Natural killer cell treated with Interleukin-12 subunit alpha and Interleukin-12 subunit beta and Interleukin-15 and Interleukin-18, amount 100 ng/mL, for 72 hours (primary cell): ENCODE results near the gene LYSMD4. TPM values are rescaled to one million over a fixed set of nuclear protein-coding genes. Genes with fewer than 3 reads are reported as not detected.
"Not testable (repeated sequence)": the region's sequence is repeated elsewhere in the genome, so short reads cannot be mapped to it uniquely, and the experiment has no call there.

Source experiments
- ATAC-seq, 2 donors: fragments of 150-1000 bp; cut with Tn5 transposase in 1 of 2; sonication (Bioruptor Pico), chemical (Tn5 transposase) in 1 of 2; 2 replicates each; pipeline ENCODE4 v1.10.0; 2021
- DNase-seq: peaks from one replicate; pipeline ENCODE4 v3.0.0; 2022; ENCODE audit warnings: low spot score
- H3K27ac Mint-ChIP-seq, 2 donors: 1 replicate in 1 of 2; 2 replicates in 1 of 2; pipeline ENCODE4 v1.8.0; 2022; ENCODE audit warnings: mixed read lengths in 2 of 2, mild to moderate bottlenecking in 1 of 2, moderate library complexity in 1 of 2
- H3K27me3 Mint-ChIP-seq, 2 donors: 1 replicate in 1 of 2; 2 replicates in 1 of 2; pipeline ENCODE4 v1.8.0; 2022; ENCODE audit warnings: mixed read lengths in 2 of 2
- H3K36me3 Mint-ChIP-seq: one replicate; pipeline ENCODE4 v1.8.0; 2022; ENCODE audit warnings: mixed read lengths
- H3K4me1 Mint-ChIP-seq, 2 donors: 1 replicate in 1 of 2; 2 replicates in 1 of 2; pipeline ENCODE4 v1.8.0; 2022; ENCODE audit warnings: low read depth in 2 of 2, mixed read lengths in 2 of 2, mild to moderate bottlenecking in 1 of 2
- H3K4me3 Mint-ChIP-seq: one replicate; pipeline ENCODE4 v1.8.0; 2022; ENCODE audit warnings: mixed read lengths
- H3K9me3 Mint-ChIP-seq: 2 replicates; pipeline ENCODE4 v1.8.0; 2022; ENCODE audit warnings: mixed read lengths
- total RNA-seq, 2 donors: library from RNA; stranded (reverse); gene quantifications; one replicate each; pipeline ENCODE4 v1.2.3, GENCODE V29; 2022

Gene LYSMD4
- total RNA-seq, 2 donors from 2014 or later: 10.6 to 10.8 TPM

GRCh38 chr15:99738021-99738847 is 5.0 kb upstream of the LYSMD4 start:
- H3K27me3 Mint-ChIP-seq: no peaks in the 10 kb centered on the region
- no peak for ATAC-seq
- no peak overlapping the region for H3K4me3 Mint-ChIP-seq
- H3K9me3 Mint-ChIP-seq: no peaks in the 10 kb centered on the region
- H3K4me1 Mint-ChIP-seq: peaks cover 4% of the 10 kb centered on the region in 2 donors
- no peak for DNase-seq
- H3K36me3 Mint-ChIP-seq: no peaks in the 10 kb centered on the region
- no peak overlapping the region for H3K27ac Mint-ChIP-seq

- no peak for DNase-seq
- H3K9me3 Mint-ChIP-seq: no peaks in the 10 kb centered on the region
- peaks cover 4% of the 10 kb centered on the region in 2 donors for H3K4me1 Mint-ChIP-seq
- H3K36me3 Mint-ChIP-seq: no peaks in the 10 kb centered on the region
- no peak for ATAC-seq
- H3K27me3 Mint-ChIP-seq: no peaks in the 10 kb centered on the region
- H3K27ac Mint-ChIP-seq: no peak overlapping the region
- no peak overlapping the region for H3K4me3 Mint-ChIP-seq
Observed at GRCh38 chr15:99736702-99737101, 3.5 kb upstream of the LYSMD4 start.

GRCh38 chr15:99735868-99736267 is 2.6 kb upstream of the LYSMD4 start:
- Mint-ChIP-seq H3K4me3 (no peak overlapping the region), H3K9me3 (no peaks in the 10 kb centered on the region), H3K4me1 (peaks cover 4 to 7% of the 10 kb centered on the region in 2 donors), H3K27me3 (no peaks in the 10 kb centered on the region), H3K27ac (no peak overlapping the region), H3K36me3 (no peaks in the 10 kb centered on the region)
- ATAC-seq: no peak
- DNase-seq: no peak

- Mint-ChIP-seq H3K27ac (peak overlapping the region in 1 of 2 donors; percentile 29), H3K9me3 (no peaks in the 10 kb centered on the region), H3K4me3 (peak overlapping the region; percentile 25), H3K27me3 (no peaks in the 10 kb centered on the region), H3K4me1 (peaks cover 4 to 10% of the 10 kb centered on the region in 2 donors), H3K36me3 (peaks cover 4% of the 10 kb centered on the region)
- no peak for DNase-seq
- no peak for ATAC-seq
Observed at GRCh38 chr15:99734575-99734974, 1.3 kb upstream of the LYSMD4 start.

- not testable (repeated sequence) for H3K9me3 Mint-ChIP-seq, H3K36me3 Mint-ChIP-seq, ATAC-seq, DNase-seq, H3K27me3 Mint-ChIP-seq
- Mint-ChIP-seq H3K4me3 (peak overlapping the region; percentile 85), H3K4me1 (peaks cover 4 to 10% of the 10 kb centered on the region in 2 donors), H3K27ac (peak overlapping the region; percentile 81 to 89)
Observed at GRCh38 chr15:99734040-99734291, 729 bp upstream of the LYSMD4 start.

DNA sequence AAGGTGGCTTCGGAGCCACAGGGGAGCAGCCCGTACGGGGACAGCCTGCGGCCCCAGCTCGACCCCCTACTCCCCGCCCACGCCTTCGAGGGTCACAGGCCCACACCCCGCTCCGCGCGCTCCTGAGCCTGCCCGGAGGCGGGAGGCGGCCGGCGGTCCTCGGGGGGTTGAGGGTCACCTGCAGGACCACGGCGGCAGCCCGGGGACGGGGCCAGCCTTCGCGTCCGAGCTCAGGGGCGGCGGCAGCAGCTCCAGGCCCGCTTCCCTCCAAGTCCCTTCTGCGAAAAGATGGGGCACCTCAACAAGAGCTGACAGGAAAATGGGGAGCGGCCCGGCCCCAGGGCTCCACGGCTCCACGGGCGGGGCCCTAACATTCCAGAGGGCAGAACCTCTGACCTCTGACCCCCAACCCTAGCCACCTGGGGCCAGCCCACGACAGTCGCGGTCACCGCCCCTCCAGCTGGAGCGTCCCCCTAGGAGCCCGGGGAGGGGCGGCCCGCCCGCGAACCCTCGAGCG is 428 bp downstream of the LYSMD4 start:
- Mint-ChIP-seq H3K27ac (no peak overlapping the region), H3K4me3 (peak overlapping the region; percentile 78), H3K36me3 (peaks cover 4% of the 10 kb centered on the region), H3K4me1 (peaks cover 4 to 10% of the 10 kb centered on the region in 2 donors), H3K27me3 (no peaks in the 10 kb centered on the region), H3K9me3 (no peaks in the 10 kb centered on the region)
- ATAC-seq (no peak), DNase-seq (peak; percentile 64)

DNA sequence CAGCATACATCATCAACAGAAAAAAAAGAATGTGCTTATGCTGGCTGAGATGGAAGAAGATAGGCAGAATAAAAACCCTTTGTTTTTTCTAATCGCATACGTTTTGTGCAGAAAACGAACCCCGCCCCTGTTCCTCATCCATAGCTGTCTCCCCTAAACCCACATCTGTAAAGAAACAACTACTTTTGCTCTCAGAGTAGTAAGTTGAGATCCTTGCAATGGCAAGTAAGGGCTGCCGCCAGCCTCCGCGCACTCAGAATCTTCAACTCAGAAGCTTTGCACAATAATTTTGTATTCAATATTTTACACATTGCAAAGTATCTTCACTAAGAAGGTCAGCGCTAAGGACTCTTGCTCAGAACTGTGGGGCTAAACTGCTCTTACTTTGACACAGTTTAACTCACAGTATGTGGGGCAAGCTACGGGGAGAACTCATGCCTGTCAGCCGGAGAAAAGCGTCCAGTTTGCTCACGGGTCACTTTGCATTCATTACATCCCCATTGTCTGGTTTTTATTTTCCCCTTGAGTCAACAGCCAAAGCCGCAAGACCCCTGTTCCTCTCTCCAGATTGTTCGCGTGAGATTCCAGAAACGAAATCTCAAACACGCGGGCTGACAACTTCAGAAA is 1.0 kb downstream of the LYSMD4 start:
- H3K27ac Mint-ChIP-seq: no peak overlapping the region
- ATAC-seq: no peak

GRCh38 chr15:99731336-99732123 is 1.7 kb downstream of the LYSMD4 start:
- ATAC-seq: no peak
- Mint-ChIP-seq H3K4me1 (peaks cover 4 to 10% of the 10 kb centered on the region in 2 donors), H3K27ac (peak overlapping the region in 1 of 2 donors; percentile 53), H3K4me3 (peak overlapping the region; percentile 78), H3K36me3 (peaks cover 4% of the 10 kb centered on the region), H3K9me3 (no peaks in the 10 kb centered on the region), H3K27me3 (no peaks in the 10 kb centered on the region)
- DNase-seq: no peak

More for the DNA sequence above, 1.0 kb downstream of the LYSMD4 start:
- Mint-ChIP-seq H3K36me3 (peaks cover 4% of the 10 kb centered on the region), H3K9me3 (no peaks in the 10 kb centered on the region), H3K4me3 (peak overlapping the region; percentile 78), H3K4me1 (peaks cover 4 to 10% of the 10 kb centered on the region in 2 donors), H3K27me3 (no peaks in the 10 kb centered on the region)
- no peak for DNase-seq

DNA sequence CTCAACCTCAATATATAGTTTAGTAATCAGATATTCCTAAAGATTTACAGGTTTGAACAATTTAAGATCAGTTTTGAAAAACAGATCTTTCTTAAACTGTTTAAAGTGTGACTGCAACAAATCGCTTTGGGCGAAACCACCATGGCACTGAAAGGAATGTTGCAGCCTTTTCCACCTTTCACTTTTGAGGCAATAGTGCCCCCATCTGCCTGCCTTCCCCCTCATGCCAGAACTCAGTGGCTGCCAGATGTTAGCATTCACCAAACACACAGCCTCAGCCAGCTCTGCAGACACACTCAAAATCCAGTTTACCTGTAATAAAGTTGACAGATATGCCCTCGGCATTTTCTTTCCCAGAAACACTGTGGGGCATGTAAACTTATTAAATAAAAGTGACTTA is 3.3 kb downstream of the LYSMD4 start:
- no peak for DNase-seq
- peaks cover 4% of the 10 kb centered on the region for H3K36me3 Mint-ChIP-seq
- no peak overlapping the region for H3K4me3 Mint-ChIP-seq
- no peak for ATAC-seq
- H3K9me3 Mint-ChIP-seq: no peaks in the 10 kb centered on the region
- no peaks in the 10 kb centered on the region for H3K27me3 Mint-ChIP-seq
- peaks cover 4 to 10% of the 10 kb centered on the region in 2 donors for H3K4me1 Mint-ChIP-seq
- peak overlapping the region in 1 of 2 donors; percentile 31 for H3K27ac Mint-ChIP-seq

- Mint-ChIP-seq H3K9me3 (no peaks in the 10 kb centered on the region), H3K27ac (no peak overlapping the region), H3K36me3 (peaks cover 4% of the 10 kb centered on the region), H3K27me3 (no peaks in the 10 kb centered on the region), H3K4me1 (peaks cover 4 to 10% of the 10 kb centered on the region in 2 donors), H3K4me3 (no peak overlapping the region)
- ATAC-seq: no peak
- DNase-seq: no peak
Observed at GRCh38 chr15:99729327-99729726, 3.9 kb downstream of the LYSMD4 start.

DNA sequence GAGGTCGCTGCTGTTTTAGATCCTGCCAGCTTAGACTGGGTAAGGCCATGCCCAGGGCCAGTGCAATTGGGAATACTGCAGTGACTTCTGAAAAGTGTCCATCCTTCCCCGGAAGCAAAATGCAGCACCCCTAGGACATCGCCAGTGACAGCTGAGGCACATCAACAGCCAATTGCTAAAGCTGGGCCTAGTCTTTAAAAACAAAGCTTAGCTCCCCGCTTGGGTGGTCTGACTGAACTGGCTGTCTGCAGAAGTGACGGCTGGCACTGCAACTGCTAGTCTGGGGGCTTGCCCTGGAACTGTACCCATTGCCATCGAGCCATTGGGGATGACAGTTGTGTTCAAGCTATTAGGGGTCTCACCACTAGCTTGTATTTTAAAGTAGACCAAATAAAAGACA is 4.3 kb downstream of the LYSMD4 start:
- Mint-ChIP-seq H3K4me3 (no peak overlapping the region), H3K27ac (no peak overlapping the region), H3K27me3 (no peaks in the 10 kb centered on the region), H3K4me1 (peaks cover 4 to 10% of the 10 kb centered on the region in 2 donors), H3K9me3 (no peaks in the 10 kb centered on the region), H3K36me3 (peaks cover 4% of the 10 kb centered on the region)
- no peak for ATAC-seq
- DNase-seq: no peak

- peaks cover 0 to 12% of the 10 kb centered on the region in 2 donors for H3K4me1 Mint-ChIP-seq
- H3K9me3 Mint-ChIP-seq: no peaks in the 10 kb centered on the region
- no peak overlapping the region for H3K27ac Mint-ChIP-seq
- H3K27me3 Mint-ChIP-seq: no peaks in the 10 kb centered on the region
- DNase-seq (no peak), ATAC-seq (no peak)
- H3K36me3 Mint-ChIP-seq: peaks cover 4% of the 10 kb centered on the region
- no peak overlapping the region for H3K4me3 Mint-ChIP-seq
Observed at GRCh38 chr15:99727733-99728132, 5.5 kb downstream of the LYSMD4 start.

DNA sequence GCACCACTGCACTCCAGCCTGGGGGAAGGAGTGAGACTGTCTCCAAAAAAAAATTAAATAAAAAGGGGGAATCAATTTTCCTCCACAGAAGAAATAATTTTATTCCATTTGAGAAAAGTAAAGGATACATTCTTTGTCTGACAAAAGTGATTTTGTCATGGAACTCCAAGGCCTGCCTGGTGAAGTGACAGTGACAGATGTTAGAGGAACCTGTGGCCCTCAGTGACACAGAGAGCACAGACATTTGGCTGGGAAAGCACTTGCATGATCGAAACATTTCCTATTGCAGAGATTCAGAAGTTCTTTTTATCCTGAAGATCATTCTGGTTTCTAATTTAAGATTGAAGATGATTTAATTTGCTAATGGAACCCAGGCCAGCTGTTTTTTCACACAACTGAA is 5.9 kb downstream of the LYSMD4 start:
- Mint-ChIP-seq H3K27me3 (no peaks in the 10 kb centered on the region), H3K27ac (no peak overlapping the region), H3K4me3 (no peak overlapping the region), H3K36me3 (peaks cover 4% of the 10 kb centered on the region), H3K9me3 (no peaks in the 10 kb centered on the region), H3K4me1 (peaks cover 0 to 12% of the 10 kb centered on the region in 2 donors)
- ATAC-seq (no peak), DNase-seq (no peak)

GRCh38 chr15:99726333-99726732 is 6.9 kb downstream of the LYSMD4 start:
- H3K36me3 Mint-ChIP-seq: peaks cover 4% of the 10 kb centered on the region
- H3K4me3 Mint-ChIP-seq: no peak overlapping the region
- no peak for ATAC-seq
- H3K4me1 Mint-ChIP-seq: peaks cover 5 to 18% of the 10 kb centered on the region in 2 donors
- no peak overlapping the region for H3K27ac Mint-ChIP-seq
- no peaks in the 10 kb centered on the region for H3K9me3 Mint-ChIP-seq
- DNase-seq: no peak
- H3K27me3 Mint-ChIP-seq: no peaks in the 10 kb centered on the region
